GM19397 (cell line): ENCODE results near the gene LMOD3.

Experiments
- ATAC-seq: cut with Tn5 transposase; IDR thresholded peaks from one replicate; pipeline ENCODE4 v1.9.1; 2021; ENCODE audit warnings: mild to moderate bottlenecking, moderate library complexity; ENCODE audit not compliant: unreplicated experiment

Gene LMOD3

DNA sequence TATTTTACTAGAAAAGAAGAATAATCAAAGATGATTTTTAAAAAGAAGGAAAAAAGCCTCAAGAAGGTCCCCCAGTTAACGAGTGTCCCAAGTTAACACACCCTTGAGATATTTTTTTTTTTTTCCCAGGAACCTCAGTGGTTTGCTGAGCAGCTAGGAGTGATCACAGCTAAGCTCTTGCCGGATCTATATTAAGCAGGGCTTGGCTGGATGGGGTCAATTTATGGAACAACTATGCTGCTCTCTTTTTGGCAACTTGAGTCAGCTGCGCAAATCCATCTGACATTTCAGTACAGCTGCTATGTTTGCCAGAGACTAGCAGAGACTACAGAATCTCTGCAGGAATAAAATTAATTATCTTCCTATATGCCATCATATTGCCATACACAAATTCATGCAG lies at the start of gene LMOD3:
Gene LMOD3 (minus strand): TSS at position 193 of the 400 bp plus-strand sequence. CDS start 209 bp downstream, outside the sequence.
- no peak for ATAC-seq

DNA sequence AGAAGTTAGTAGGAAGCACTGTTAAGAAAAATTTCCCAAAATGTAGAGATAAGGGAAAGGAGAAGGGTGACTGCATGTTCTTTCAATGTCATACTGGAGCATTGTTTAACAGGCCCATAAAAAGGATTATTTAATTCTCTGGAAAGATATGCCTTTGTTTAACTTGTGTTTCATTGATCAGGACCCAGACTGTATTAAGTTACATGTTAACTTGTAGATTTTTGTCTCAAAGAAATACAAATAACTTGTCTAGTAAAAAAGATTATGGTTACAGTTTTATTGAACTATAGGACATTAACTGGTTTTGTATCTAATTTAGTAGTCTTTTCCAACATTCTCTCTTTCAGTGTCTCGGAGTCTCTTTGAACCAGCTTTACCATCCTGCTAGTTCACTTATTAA lies 49.7 kb upstream of the LMOD3 start:
- ATAC-seq: no peak

DNA sequence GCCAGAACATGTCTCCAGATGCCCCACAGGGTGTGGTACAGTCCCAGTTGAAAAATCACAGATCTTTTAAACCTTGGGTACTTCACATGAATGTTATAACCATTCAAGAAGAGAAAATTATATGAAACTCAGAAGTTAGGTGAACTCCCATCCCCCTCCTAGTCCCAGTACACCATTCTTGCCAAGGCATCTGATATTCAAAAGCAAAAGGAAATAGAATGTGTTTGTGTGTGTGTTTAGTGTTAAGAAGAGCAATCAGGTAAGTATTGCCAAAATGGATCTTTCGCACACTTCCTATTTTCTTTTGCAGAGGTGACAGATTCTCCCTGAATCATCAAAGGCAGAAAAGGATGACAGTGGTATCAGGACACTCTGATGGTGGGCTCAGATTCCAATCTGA lies 44.1 kb upstream of the LMOD3 start:
- no peak for ATAC-seq

DNA sequence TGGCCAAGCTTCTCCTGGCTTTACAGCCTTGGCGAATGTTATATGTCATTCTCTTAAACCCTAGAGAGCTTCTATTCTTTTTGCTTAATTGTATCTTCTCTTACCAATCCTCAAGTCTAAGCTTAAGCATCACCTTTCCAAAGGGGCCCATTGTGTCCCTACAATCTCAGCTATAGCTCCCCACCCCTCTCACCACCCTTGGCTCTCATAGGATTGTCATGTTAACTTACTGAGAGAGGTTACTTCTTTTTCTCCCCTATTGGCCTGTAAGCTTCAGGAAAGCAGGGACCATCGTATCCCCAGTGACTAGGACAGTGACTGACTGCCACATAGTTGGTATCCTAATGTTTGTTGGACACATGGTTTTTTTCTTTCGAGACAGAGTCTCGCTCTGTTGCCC lies 43.3 kb upstream of the LMOD3 start:
- ATAC-seq: no peak

DNA sequence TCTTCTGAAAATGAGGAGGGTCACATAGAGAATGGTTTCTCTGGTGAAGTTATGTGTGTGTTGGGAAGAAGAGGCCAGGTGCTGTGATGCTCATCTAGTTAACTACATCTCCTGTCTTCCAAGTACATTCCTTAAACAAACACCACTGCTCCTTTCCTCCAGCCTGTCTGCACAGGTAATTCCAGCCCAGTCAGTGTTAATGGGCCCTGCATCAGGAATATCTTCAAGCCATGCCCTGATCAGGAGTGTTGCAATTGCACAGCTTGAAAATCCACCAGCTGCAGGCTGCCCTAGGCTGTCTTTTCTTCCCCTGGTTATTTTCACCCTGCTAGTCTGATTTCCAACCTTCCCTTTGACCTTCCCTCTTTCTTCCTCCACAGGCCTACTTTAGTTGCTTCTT lies 41.9 kb upstream of the LMOD3 start:
- ATAC-seq: no peak

DNA sequence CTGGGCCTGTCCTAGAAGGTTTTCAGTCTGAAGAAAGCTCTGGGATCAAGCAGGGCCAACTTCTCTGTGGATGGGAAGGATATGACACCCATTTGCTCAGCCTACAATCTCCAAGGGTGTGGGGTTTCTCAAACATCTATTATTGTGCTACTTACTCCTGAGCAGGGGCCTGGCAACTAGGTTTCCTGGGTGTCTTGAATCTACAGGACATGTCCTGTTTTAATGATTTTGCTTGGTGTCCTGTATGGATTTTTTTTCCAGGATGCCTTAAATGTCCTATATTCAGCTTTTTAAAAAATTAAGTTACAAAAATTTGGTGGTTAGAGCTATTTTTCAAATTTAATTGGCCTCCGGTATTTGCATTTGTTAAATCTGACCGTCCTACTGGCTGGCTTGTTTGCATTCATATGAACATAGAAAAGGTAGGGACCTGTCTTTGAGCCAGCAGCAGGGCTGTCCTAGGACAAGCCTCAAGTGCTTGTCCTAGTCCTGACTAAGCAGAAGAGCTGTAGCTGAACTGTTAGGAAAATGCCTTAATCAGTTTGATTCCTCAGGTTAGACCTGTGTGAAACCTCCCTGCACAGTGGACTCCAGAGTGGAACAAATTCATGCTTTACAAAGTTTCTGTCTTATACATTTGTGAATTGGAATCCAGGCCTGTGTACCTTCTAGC lies 40.0 kb upstream of the LMOD3 start:
- ATAC-seq: no peak

DNA sequence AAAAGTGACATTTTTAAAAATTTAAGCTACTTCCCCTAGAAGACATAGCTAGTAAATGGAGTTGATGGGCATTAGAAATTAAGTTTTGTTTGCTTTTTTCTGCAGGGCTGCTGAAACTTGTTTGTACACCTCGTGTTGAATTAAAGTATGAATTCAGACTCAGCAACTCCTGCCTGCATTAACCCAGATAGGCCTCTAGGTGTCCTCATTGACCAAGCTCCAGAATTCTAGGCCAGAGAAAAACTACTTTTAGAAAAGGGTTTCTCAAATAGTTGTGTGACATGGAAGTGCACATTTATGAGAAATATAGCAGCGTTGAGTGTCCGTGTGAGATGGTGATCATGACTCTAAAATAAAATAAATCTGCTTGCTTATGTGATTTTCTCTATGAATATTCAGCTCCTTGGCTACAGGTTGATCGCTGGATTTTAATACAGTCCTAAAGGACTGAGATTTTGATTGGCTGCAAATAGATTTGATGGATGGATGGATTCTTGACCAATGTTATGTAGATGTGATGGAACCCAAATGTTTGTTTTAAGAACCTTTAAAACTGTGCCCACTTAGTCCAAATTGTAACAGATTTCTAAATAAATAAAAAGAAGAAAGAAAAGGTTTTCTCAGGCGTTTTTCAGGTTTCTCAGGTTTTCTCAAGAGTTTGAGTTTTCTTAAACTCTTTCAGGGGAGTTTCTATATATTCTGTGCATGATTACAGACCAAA lies 39.4 kb upstream of the LMOD3 start:
- no peak for ATAC-seq

DNA sequence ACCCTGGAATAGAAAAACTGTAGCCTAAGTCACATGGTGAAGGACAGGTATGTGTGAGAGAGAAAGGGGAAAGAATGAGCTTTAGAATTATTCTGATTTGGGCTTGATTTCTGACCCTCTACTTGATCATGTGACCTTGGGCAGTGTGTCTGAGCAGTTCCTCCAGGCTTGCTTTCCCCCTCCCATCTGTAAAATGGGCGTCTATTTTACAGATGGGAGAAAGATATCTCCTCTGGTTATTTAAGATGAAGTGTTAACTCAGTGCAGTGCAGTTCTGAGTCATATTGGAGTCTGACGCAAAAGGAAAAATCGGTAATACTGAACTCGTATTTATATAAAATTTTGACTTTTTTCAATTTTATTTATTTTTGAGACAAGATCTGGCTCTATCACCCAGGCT lies 38.1 kb upstream of the LMOD3 start:
- no peak for ATAC-seq

DNA sequence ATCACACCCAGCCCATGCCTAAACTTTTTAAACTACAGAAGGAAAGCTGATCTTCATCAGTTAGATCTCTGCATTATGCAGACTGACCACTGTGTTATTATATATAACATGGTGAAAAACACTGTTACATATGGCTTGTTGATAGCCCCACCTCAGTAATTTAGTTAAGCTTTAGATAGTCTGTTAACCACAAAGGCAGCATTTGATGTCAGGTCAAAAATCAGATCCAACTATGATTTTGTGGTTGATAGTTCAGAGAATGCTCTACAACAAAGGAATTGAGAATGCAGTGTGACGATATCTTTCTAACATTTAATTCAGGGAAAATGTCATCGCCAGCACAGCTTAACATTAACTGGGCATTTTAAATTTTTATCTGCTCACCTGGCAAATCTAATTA lies 37.7 kb upstream of the LMOD3 start:
- no peak for ATAC-seq

DNA sequence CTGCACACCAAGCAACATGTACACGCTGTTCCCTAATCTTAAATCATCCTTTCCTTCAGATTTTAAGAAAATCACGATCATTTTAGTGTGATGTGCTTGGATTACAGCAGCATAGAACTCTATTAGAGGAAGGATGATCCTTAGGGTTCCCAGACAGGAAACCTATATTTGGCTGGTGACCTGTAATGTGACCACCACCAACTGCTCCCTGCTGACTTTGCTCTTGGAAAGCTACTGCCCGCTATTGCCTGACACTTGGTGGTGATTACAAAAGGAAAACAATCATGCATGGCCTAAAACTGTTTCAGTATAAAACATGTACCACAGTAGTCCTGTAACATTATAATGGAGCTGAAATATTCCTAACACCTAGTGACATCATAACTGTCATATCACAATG lies 27.2 kb upstream of the LMOD3 start:
- ATAC-seq: no peak

DNA sequence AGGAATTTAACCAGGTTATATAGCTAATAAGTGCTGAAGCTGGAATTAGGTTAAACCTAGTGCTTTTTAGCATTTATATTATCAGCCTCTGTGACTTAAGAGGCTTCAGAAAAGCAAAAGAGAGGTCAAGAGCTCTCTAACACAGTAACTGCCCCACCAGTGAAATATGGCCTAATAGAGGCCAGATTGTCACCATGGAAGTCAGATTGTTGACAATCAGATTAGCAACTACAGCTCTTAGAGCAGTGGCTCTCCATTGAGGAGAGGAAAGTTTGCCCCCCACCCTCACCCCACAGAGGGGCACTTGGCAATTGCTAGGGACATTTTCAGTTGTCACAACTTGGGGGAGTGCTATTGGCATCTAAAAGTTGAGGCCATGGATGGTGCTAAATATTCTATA lies 23.3 kb upstream of the LMOD3 start:
- no peak for ATAC-seq

DNA sequence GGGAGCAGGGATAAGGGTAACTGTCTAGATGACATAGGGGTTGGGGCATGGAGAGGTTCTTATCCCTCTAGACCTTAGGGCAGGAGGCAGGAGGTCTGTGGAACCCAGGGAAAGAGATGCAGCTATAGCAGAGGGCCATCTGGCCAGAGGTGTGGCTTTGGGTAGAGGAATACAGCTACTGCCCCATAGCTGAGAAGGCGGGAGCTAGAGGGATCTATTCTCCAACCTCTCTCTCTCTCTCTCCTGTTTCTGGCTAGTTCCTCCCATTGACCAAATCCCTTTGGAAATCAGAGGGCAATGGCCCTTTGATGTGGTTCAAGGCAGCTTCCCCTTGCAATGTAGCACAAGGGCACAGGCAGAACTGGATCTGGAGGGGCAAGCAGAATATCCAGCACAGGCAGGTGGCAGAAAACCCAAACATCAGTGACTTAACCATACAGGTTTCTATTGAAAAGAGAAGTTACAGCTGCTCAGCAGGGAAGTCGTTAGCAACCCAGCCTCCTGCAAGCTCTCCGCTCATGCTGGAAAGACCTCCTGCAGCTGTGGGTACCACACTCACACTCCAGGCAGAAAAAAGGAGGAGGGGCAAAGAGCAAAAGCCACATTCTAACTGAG lies 22.3 kb upstream of the LMOD3 start:
- ATAC-seq: no peak

DNA sequence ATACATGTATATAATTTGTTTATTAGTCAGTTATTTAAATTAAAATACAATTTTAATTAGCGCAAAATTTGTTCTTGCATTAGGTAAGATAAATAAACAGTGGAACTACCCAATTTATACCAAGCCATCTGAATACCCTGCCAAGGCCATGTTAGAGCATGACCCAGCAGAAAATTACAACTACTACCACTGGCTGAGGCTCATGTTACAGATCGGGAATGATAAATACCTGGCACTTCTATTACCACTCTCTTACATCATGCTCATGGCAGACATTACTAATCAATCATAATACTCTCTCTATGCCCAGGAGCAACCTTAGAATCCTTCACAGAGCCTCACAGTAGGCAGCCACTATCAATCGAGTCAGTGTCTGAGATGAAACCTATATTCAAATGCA lies 21.2 kb upstream of the LMOD3 start:
- ATAC-seq: no peak

DNA sequence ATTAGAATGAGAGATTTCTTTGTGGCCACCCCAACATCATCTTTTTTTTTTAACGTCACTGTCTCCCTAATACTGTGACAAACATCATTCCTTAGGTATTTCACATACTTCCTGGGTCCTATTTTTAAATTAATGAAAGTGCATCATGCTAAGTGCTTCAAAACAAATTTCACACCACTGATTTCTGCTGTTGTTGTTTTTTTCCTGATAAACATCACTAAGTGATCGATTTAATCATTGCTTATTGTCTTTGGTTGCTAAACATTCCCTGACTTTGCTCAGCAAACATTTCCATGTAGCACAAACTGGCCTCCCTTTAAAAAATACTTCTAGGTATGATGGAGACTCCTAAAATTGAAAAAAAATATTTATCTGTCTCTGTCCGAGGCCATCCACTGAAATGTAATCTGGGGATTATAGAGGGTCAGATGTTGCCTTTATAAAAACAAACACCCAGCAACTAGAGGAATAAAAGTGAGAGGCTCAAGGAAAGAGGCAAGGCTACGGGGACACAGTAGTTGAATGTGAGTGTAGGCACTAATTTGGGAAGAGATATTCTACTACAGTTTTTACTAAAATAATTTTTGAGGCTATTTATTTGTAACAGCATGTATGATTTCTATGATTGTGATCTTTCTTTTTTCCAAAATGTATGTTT lies 20.5 kb upstream of the LMOD3 start:
- no peak for ATAC-seq

DNA sequence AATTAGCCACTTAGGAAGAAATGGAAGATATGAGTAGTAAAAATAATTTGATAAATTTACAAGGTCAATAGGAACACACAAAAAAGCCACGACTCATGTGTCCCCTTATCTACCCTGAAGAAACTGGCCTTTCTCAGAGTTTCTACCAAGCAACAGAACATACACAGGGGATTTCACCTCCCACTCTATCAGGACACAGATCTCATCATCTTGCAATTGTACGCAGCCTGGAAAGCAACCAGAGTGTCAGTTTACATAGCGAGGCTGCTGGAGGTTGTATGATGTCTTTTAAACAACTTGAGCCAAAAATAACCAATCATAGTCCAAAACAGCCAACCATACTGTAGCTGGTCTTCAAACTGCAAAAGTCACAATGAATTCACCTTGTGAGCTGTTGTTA lies 19.7 kb upstream of the LMOD3 start:
- no peak for ATAC-seq

DNA sequence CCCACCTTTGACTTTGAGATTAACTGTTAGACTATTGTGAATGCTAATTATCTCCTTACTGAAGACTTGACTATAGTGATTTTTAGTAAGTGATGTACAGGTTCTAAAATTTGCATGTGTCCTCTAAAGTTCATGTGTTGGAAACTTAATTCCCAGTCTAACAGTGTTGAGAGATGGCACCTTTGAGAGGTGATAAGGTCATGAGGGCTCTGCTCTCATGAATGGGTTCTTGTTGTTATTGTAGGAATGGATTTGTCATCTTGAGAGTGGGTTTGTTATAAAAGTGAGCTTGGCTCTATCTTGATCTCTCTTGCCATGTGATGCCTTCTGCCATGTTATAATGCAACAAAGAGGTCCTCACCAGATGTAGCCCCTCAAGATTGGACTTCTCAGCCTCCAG lies 18.9 kb upstream of the LMOD3 start:
- ATAC-seq: no peak

DNA sequence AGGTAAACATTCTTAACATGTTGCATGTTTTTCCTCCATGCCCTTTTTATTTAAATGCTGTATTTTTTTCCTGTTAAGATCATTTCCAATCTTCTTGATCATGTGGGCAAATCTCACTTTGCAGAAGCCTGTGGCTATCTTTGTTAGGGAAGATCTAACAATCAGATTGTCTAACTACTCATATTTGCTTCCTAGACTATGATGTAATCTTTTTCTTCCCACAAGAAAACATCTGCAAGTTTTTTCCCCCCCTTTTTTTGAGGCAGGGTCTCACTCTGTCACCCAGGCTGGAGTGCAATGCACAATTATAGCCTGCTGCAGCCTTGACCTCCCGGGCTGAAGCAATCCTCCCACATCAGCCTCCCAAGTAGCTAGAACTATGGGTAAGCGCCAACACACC lies 15.0 kb upstream of the LMOD3 start:
- no peak for ATAC-seq

DNA sequence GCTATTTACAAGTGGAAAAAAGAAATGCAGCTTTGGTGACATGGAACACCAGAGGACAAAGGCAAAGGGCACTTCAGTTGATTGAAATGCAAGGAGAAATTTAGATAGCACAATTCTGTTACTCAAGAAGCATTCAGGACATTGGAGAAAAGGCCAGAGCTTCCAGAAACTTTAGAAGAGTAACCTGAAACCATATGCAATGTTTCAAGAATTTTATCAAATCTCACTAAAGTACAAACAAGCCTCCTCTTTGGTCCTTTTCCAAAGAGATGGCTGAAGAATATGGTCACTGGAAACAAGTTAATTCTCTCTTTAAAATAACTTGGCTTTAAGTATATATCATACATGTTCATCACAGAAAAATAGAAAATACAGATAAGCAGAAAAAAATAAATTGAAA lies 14.6 kb upstream of the LMOD3 start:
- no peak for ATAC-seq

DNA sequence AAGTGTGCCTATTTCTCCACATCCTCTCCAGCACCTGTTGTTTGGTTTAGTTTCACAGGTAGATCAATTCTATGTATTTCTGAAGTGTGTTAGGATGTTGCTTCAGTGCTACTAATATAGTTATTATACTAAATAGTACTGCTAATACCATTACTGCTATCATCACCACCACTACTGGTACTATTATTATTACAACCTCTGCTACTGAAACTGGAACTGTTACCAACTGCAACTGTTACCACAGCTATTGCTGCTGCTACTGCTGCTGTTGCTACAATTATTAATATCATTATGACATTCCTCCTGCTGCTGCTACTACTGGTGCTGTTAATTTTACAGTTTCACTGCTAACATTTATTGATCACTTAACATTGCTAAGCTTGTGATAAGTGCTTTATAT lies 8.3 kb upstream of the LMOD3 start:
- ATAC-seq: peak; percentile 58

DNA sequence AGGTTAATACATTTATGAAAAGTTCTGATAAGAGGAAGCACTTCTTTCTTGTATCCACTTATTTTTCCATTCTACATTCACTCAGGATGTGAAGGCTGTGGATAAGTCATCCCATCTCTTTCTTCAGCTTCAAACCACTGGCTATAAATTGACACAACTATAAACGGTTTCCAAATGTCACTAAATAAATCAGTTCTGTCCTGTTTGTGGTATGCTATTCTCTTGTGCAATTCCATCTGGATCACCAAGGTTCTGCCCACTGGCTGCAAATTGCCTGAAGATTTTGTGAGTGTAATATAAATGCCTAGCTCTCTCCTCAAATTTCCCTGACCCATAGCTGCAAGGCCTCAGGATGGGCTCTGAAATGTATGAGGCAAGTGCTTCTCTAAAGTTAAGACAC lies 7.1 kb upstream of the LMOD3 start:
- no peak for ATAC-seq

DNA sequence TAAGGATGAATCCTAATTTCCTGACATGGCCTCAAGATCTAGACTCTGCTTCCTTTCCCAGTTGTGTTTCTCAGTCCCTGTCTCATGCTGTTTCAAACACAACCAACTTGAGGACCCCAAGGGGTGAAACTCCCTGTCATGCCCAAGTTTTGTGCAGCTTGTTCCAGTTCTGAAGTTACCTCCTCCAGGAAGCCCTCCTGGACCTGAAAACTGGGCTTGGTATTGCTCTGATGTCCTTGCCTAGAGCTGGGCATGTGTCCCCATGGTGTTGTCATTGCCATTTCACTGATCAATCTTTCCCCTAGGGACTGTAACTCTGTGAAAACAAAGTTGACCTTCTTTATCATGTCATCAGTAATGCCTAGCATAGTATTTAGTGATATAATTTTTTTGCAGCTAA lies 6.1 kb upstream of the LMOD3 start:
- no peak for ATAC-seq

DNA sequence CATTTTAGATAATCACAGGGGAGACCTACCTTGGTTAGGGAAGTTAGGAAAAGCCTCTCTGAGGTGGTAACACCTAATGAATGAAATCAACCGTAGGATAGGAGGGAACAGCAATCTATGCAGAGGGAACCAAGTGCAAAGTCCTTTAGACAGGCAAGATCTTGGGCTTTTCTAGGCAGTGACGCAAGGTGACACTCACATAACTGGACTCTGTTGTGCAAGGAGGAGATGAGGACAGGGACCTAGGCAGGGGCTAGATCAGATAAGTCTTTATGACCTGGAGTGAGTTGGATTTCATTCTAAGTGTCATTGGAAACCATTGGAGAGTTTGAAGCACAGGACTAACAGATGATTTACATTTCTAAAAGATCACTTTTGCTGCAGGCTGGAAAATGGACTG lies 4.6 kb upstream of the LMOD3 start:
- no peak for ATAC-seq
